ENCODE results near the gene FYN.

The FYN gene

DNA sequence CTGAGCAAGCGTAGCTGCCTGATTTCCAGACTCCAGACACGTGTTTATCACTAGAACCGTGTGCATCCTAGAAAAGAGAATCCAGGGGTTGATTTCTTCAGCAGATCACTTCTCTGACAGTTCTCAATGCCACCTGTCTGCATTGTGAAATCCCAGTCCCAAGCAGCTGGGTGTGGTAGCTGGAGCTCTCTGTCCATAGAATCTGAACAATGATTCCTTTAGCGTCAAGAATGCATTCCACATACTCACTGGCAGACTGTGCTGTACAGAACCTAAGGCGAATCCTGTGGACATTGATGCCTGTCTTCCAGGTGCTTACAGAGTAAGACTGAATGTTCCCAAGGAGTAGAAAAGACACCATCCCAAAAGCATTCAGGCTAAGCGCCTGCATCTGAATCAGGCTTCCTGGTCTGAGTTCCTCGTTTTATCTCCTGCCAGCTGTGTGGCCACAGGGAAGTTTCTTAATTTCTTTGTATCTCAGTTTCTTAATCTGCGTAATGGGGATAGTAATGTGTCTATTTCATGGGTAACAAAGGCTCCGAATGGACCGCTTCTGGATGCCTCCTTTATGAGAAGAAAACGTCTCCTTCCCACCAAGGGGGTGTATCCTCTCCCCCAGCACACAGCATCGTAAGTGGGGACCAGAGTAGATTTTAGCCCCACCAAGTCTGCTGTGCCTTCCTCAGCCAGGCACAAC, 257.2 kb downstream of the FYN start:
- Histone ChIP-seq H3K9me3 (ENCODE audit: insufficient read depth, low read length, severe bottlenecking) (no peaks in the 10 kb centered on the region), H4K20me1 (ENCODE audit: insufficient read depth, low read length) (no peaks in the 10 kb centered on the region), H3K27ac (ENCODE audit: low read length) (no peak overlapping the region), H3K9ac (ENCODE audit: low read depth, low read length) (no peak overlapping the region), H3K27me3 (ENCODE audit: insufficient read depth, low read length, poor library complexity) (no peaks in the 10 kb centered on the region), H3K4me1 (ENCODE audit: insufficient read depth, low read length) (no peaks in the 10 kb centered on the region), H2AFZ (ENCODE audit: low read depth, low read length) (no peak overlapping the region), H3K4me3 (ENCODE audit: low read depth in 1 of 2, low read length in 2 of 2) (no peak overlapping the region), H3K79me2 (ENCODE audit: insufficient read depth, low read length) (no peaks in the 10 kb centered on the region), H3K4me2 (ENCODE audit: insufficient read depth, low read length) (no peak overlapping the region), H3K36me3 (ENCODE audit: insufficient read depth, low read length) (no peaks in the 10 kb centered on the region)
- ATAC-seq (ENCODE audit: insufficient read depth, low read depth): no peak
- DNase-seq: no peak
- no peak for TF ChIP-seq EZH2 (IDR thresholded peaks at IDR 0.05; ENCODE audit: borderline replicate concordance, low read depth, low read length, severe bottlenecking)
- TF ChIP-seq, protein P1, sequence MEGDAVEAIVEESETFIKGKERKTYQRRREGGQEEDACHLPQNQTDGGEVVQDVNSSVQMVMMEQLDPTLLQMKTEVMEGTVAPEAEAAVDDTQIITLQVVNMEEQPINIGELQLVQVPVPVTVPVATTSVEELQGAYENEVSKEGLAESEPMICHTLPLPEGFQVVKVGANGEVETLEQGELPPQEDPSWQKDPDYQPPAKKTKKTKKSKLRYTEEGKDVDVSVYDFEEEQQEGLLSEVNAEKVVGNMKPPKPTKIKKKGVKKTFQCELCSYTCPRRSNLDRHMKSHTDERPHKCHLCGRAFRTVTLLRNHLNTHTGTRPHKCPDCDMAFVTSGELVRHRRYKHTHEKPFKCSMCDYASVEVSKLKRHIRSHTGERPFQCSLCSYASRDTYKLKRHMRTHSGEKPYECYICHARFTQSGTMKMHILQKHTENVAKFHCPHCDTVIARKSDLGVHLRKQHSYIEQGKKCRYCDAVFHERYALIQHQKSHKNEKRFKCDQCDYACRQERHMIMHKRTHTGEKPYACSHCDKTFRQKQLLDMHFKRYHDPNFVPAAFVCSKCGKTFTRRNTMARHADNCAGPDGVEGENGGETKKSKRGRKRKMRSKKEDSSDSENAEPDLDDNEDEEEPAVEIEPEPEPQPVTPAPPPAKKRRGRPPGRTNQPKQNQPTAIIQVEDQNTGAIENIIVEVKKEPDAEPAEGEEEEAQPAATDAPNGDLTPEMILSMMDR (IDR thresholded peaks at IDR 0.05; ENCODE audit: borderline replicate concordance, extremely low read depth, low read length, poor library complexity, severe bottlenecking): no peak

DNA sequence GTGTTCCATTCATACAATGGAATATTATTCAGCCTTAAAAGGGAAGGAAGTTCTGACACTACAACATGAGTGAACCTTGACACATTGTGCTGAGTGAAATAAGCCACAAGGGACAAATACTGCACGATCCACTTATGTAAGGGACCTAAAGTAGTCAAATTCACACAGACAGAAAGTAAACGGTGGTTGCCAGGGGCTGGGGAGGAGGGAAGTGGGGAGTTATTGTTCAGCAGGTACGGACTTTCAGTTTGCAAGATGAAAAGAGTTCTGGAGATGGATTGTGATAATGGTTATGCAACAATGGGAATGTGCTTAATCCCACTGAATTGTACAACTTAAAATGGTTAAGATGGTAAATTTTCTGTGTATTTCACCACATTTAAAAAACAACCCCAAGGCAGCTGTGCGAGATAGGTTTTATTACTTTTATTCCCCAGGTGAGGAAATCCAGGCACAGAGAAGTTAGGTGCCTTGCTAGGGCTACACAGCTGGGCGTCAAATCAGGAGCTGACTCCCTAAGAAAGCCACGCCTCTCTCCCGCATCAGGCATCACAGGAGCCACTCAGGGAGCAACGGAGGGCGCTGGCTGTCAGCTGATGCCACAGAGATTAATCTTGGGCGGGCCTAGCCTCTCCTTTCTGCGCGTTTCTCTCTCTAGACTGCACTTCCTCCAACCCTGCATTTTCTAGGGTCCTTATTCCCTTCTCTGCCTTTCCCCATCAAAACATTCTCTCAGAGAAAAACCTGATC, 258.2 kb downstream of the FYN start:
- Histone ChIP-seq H3K9me3 (ENCODE audit: insufficient read depth, low read length, severe bottlenecking) (no peaks in the 10 kb centered on the region), H3K4me3 (ENCODE audit: low read depth in 1 of 2, low read length in 2 of 2) (no peak overlapping the region), H2AFZ (ENCODE audit: low read depth, low read length) (no peak overlapping the region), H3K27me3 (ENCODE audit: insufficient read depth, low read length, poor library complexity) (no peaks in the 10 kb centered on the region), H3K4me2 (ENCODE audit: insufficient read depth, low read length) (no peak overlapping the region), H3K27ac (ENCODE audit: low read length) (no peak overlapping the region), H3K36me3 (ENCODE audit: insufficient read depth, low read length) (no peaks in the 10 kb centered on the region), H3K9ac (ENCODE audit: low read depth, low read length) (no peak overlapping the region), H3K4me1 (ENCODE audit: insufficient read depth, low read length) (no peaks in the 10 kb centered on the region), H3K79me2 (ENCODE audit: insufficient read depth, low read length) (no peaks in the 10 kb centered on the region), H4K20me1 (ENCODE audit: insufficient read depth, low read length) (no peaks in the 10 kb centered on the region)
- no peak for DNase-seq
- 0 out of 3 replicates have a peak, but pooled peaks have one; percentile 13 for ATAC-seq (ENCODE audit: insufficient read depth, low read depth)
- TF ChIP-seq, protein P1 (IDR thresholded peaks at IDR 0.05; ENCODE audit: borderline replicate concordance, extremely low read depth, low read length, poor library complexity, severe bottlenecking): no peak

DNA sequence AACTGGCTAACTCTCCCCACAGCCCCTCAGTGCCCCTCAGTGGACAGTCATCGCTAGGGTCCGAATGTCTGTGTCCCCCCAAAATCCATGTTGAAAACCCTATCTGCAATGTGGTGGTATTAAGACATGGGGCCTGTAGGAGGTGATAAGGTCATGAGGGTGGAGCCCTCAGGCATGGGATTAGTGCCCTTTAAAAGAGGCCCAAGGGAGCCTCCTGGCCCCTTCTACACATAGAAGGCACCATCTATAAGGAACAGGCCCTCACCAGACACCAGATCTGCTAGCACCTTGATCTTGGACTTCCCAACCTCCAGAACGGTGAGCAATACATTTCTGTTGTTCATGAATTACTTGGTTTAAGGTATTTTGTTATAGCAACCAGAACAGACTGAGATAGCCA, 260.9 kb downstream of the FYN start:
- Histone ChIP-seq H3K4me1 (ENCODE audit: insufficient read depth, low read length) (peaks cover under 1% of the 10 kb centered on the region; the same call in 1 of the 2 replicates), H3K27me3 (ENCODE audit: insufficient read depth, low read length, poor library complexity) (no peaks in the 10 kb centered on the region), H2AFZ (ENCODE audit: low read depth, low read length) (no peak overlapping the region), H4K20me1 (ENCODE audit: insufficient read depth, low read length) (no peaks in the 10 kb centered on the region), H3K9me3 (ENCODE audit: insufficient read depth, low read length, severe bottlenecking) (no peaks in the 10 kb centered on the region), H3K79me2 (ENCODE audit: insufficient read depth, low read length) (no peaks in the 10 kb centered on the region), H3K4me3 (ENCODE audit: low read depth in 1 of 2, low read length in 2 of 2) (no peak overlapping the region), H3K27ac (ENCODE audit: low read length) (no peak overlapping the region), H3K9ac (ENCODE audit: low read depth, low read length) (no peak overlapping the region), H3K36me3 (ENCODE audit: insufficient read depth, low read length) (no peaks in the 10 kb centered on the region), H3K4me2 (ENCODE audit: insufficient read depth, low read length) (no peak overlapping the region)
- DNase-seq: no peak
- ATAC-seq (ENCODE audit: insufficient read depth, low read depth): no peak
- no peak for TF ChIP-seq EZH2 (IDR thresholded peaks at IDR 0.05; ENCODE audit: borderline replicate concordance, low read depth, low read length, severe bottlenecking)
- TF ChIP-seq, protein P1 (IDR thresholded peaks at IDR 0.05; ENCODE audit: borderline replicate concordance, extremely low read depth, low read length, poor library complexity, severe bottlenecking): no peak
